Measurements from ENCODE around the gene TMEM119. TPM values are rescaled to one million over a fixed set of nuclear protein-coding genes. Genes with fewer than 3 reads are reported as not detected.

TMEM119 gene
- total and polyA plus RNA-seq, 2 of the 4 experiments (the other 2 are of a cell fraction) = 8.1 to 9.2 TPM

DNA sequence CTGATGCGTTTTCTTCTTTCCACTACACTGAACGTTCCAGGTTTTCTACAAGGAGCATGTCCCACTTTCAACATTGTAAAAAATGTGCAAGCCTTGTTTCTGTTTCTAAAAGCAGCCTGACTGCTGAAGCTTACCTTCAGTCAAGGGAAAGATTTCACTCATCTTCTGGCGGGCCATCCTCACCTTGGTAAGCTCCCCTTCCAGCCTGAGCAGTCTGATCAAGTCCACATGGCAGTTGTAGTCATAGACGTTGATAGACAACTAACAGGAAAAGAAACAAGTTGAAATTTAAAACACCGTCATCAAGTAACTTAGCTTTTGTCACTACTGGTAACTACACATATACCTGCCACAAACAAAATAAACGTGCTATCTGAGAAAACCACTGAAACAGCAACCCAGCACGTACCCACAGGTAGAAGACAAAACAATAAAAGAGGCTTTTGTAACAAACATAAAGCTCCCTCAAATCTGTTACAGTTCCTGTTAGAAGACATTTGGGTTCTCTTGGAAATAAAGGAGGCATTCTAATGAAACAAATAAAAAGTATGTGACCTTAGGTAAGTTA, 48.8 kb downstream of the TMEM119 start:
- Histone ChIP-seq H4K20me1 (ENCODE audit: insufficient read depth, low read length) (peaks cover 31% of the 10 kb centered on the region), H3K9me3 (ENCODE audit: control insufficient read depth, insufficient read depth, low read length) (no peaks in the 10 kb centered on the region), H3K36me3 (ENCODE audit: control insufficient read depth, insufficient read depth, low read length) (peaks cover 31% of the 10 kb centered on the region), H3K23ac (ENCODE audit: low read depth, low read length) (no peak overlapping the region), H3K4me2 (ENCODE audit: low read depth, low read length) (no peak overlapping the region), H4K91ac (ENCODE audit: insufficient read depth, low read depth, low read length) (no peak overlapping the region), H3K27me3 (ENCODE audit: control insufficient read depth, insufficient read depth, low read length) (no peaks in the 10 kb centered on the region), H3K9ac (ENCODE audit: low read depth, low read length) (no peak overlapping the region), H2AK5ac (ENCODE audit: low read depth, low read length) (no peak overlapping the region), H2AK9ac (replicated peaks; ENCODE audit: low read depth, low read length, poor library complexity) (no peak overlapping the region), H4K5ac (ENCODE audit: low read depth, low read length) (no peak overlapping the region), H2BK15ac (ENCODE audit: low read depth, low read length) (no peak overlapping the region), H3K4me3 (ENCODE audit: insufficient read depth, low read depth, low read length) (no peak overlapping the region), H4K8ac (ENCODE audit: low read depth in 2 of 2, low read length in 2 of 2) (no peak overlapping the region), H3K14ac (replicated peaks; ENCODE audit: low read depth, low read length) (no peak overlapping the region), H3K27ac (ENCODE audit: insufficient read depth, low read length) (no peak overlapping the region), H3K4me1 (ENCODE audit: control insufficient read depth, insufficient read depth, low read length) (no peaks in the 10 kb centered on the region), H3K56ac (ENCODE audit: extremely low read depth, insufficient read depth, low read length) (no peak overlapping the region), H2BK5ac (ENCODE audit: low read depth, low read length, poor library complexity, severe bottlenecking) (no peak overlapping the region), H3K9me1 (ENCODE audit: insufficient read depth, low read length) (peaks cover 6% of the 10 kb centered on the region), H2BK20ac (ENCODE audit: low read depth, low read length) (no peak overlapping the region), H2BK120ac (ENCODE audit: low read depth, low read length) (no peak overlapping the region), H3K4ac (ENCODE audit: low read depth, low read length) (no peak overlapping the region), H3K79me1 (ENCODE audit: low read depth in 1 of 2, low read length in 2 of 2) (peaks cover 26 to 48% of the 10 kb centered on the region in 2 experiments), H2AFZ (replicated peaks; ENCODE audit: low read length, poor library complexity) (no peak overlapping the region), H3K18ac (ENCODE audit: low read depth, low read length) (no peak overlapping the region)
- intact Hi-C loops (cut with micrococcal nuclease) = no loop called here
- POLR2A ChIA-PET (ENCODE audit: unreplicated experiment) = no interaction called here
- WGBS, 2 experiments (ENCODE audit: extremely low coverage in 2 of 2, insufficient read length in 1 of 2) = 100% methylated on average over 1 of the region's 7 CpGs; no CpG with 5 or more reads in 1 of the 2 experiments
- no peak for DNase-seq
- dilution Hi-C loops (cut with HindIII; ENCODE audit: low sequenced_read_pairs, unreplicated experiment) = no loop called here
- TF ChIP-seq RFX5 (IDR thresholded peaks at IDR 0.05; ENCODE audit: low read depth, low read length) = no peak
- no peak for TF ChIP-seq POLR2A (IDR thresholded peaks at IDR 0.05; ENCODE audit: low read depth, low read length)
- TF ChIP-seq CHD1 (IDR thresholded peaks at IDR 0.05; ENCODE audit: low read depth, low read length) = no peak
- no peak for TF ChIP-seq RAD21 (IDR thresholded peaks at IDR 0.05; ENCODE audit: low read length)
- TF ChIP-seq MAZ (IDR thresholded peaks at IDR 0.05; ENCODE audit: borderline replicate concordance, low read depth, low read length) = no peak
- TF ChIP-seq, protein P1, sequence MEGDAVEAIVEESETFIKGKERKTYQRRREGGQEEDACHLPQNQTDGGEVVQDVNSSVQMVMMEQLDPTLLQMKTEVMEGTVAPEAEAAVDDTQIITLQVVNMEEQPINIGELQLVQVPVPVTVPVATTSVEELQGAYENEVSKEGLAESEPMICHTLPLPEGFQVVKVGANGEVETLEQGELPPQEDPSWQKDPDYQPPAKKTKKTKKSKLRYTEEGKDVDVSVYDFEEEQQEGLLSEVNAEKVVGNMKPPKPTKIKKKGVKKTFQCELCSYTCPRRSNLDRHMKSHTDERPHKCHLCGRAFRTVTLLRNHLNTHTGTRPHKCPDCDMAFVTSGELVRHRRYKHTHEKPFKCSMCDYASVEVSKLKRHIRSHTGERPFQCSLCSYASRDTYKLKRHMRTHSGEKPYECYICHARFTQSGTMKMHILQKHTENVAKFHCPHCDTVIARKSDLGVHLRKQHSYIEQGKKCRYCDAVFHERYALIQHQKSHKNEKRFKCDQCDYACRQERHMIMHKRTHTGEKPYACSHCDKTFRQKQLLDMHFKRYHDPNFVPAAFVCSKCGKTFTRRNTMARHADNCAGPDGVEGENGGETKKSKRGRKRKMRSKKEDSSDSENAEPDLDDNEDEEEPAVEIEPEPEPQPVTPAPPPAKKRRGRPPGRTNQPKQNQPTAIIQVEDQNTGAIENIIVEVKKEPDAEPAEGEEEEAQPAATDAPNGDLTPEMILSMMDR (conservative IDR thresholded peaks at IDR 0.05; ENCODE audit: low read depth, low read length) = no peak
- no peak for TF ChIP-seq NFE2L2 (IDR thresholded peaks at IDR 0.05; ENCODE audit: low read depth, low read length)
- TF ChIP-seq FOS (IDR thresholded peaks at IDR 0.05; ENCODE audit: low read depth, low read length) = no peak
- TF ChIP-seq MXI1 (IDR thresholded peaks at IDR 0.05; ENCODE audit: borderline replicate concordance, low read depth, low read length) = no peak
- TF ChIP-seq CEBPB (IDR thresholded peaks at IDR 0.05; ENCODE audit: low read depth, low read length) = no peak
- no peak for TF ChIP-seq MAFK (IDR thresholded peaks at IDR 0.05; ENCODE audit: low read depth, low read length)
- TF ChIP-seq, protein P2, sequence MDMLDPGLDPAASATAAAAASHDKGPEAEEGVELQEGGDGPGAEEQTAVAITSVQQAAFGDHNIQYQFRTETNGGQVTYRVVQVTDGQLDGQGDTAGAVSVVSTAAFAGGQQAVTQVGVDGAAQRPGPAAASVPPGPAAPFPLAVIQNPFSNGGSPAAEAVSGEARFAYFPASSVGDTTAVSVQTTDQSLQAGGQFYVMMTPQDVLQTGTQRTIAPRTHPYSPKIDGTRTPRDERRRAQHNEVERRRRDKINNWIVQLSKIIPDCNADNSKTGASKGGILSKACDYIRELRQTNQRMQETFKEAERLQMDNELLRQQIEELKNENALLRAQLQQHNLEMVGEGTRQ (IDR thresholded peaks at IDR 0.05; ENCODE audit: low read depth, low read length) = no peak
- TF ChIP-seq RCOR1 (IDR thresholded peaks at IDR 0.05; ENCODE audit: insufficient replicate concordance, low read length) = no peak
- in situ Hi-C loops (cut with MboI; ENCODE audit: low sequenced_read_pairs) = no loop called here
- ATAC-seq (ENCODE audit: low read depth) = no peak
- BruUV-seq (replicated peaks) = no TSS peak
- CTCF ChIA-PET = interaction anchor here (1.1 kb wide), 1 partner anchor 16 kb away, joined by 4 read pairs; no protein-coding TSS in a partner anchor

Data from IMR-90 (cell line).